G401.6 (cell line): ENCODE measurements around the gene STOML3.
A peak's percentile ranks its signal among the peaks of the same experiment; 100 is the strongest.
"Not testable (repeated sequence)": the region's sequence is repeated elsewhere in the genome, so short reads cannot be mapped to it uniquely, and the experiment has no call there.

Experiments used
- FAIRE-seq: peaks from 2 replicates; lab custom pipeline; 2012; peaks lifted over from hg19 to GRCh38; lab: Jason Lieb, UNC

The STOML3 gene

DNA sequence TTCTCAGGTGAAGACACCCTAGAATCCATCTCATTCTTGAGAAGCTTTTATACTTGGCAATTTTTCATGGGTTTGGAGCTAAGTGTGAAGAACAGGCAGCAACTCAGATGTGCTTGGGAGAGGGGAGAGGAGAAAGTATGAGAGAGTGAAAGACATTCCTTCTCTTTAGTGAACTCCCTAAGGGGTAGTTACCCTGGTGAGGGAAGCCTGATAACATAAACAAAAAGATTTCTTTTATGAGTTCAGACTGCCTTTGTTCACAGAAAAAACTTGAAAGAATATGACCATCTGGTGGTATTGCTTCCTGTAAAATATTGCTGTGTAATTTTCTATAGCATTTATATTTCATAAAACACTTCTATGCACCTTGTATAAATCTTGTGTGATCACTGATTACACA is at the start of gene STOML3:
TSS of gene STOML3 (minus strand) at position 139 of the 400 bp plus-strand sequence. CDS start at position 29, 110 bp downstream.
- no peak for FAIRE-seq

DNA sequence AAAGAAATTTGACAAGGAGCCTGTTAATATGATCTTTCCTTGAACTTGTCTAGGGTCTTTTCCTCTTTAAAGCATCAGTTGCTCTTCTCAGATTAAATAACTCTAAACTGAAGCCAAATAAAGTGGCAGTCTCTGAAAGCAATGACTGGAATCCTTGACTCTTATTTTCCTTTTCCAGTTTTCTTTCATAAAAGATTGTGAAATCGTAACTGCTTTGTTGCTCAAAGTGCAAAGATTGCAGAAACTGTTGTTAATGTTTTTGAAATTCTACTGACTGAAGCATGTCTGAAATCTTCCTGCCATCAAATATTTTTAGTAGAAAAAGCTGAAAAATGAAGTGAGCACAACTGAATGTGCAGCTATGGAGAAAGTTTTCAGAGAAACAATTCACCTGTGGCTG is 49.6 kb upstream of the STOML3 start:
- FAIRE-seq = no peak

DNA sequence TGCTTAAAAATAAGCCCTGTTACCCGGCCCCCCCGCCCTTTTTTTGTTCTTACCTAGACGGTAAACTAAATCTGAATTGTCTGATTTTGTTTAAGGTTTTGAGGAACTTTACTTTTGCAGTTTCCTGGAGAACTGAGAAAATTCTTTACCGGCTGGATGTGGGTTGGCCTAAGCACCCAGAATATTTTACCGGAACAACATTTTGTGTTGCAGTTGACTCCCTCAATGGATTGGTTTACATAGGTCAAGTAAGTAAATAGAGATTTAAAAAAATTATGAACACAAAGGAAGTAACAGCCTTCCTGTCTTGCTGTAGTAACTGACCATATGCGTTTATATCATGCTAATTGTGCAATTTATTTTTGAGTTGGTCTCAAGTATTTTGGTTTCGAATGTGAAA is 48.4 kb upstream of the STOML3 start:
- FAIRE-seq = no peak

DNA sequence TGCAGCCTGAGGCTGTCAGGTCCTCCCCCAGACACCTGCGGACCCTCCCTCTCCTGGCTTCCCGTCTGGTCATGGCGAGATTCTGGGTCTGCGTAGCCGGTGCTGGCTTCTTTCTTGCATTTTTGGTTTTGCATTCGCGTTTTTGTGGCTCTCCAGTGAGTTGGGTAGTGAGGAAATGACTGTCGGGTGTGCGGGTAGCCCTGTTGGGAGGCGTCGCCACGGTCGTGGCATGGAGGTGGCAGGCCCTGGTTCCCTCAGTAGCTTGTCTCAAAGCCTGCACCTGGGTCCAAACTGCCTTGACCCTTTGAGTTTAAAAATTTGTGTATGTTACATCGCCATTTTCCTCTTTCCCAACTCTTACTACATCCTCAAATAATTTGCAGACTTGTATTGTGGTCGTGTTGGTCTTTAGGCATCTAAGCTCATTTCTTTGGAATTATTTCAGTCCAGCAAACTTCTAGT is 48.0 kb upstream of the STOML3 start:
- no peak for FAIRE-seq

DNA sequence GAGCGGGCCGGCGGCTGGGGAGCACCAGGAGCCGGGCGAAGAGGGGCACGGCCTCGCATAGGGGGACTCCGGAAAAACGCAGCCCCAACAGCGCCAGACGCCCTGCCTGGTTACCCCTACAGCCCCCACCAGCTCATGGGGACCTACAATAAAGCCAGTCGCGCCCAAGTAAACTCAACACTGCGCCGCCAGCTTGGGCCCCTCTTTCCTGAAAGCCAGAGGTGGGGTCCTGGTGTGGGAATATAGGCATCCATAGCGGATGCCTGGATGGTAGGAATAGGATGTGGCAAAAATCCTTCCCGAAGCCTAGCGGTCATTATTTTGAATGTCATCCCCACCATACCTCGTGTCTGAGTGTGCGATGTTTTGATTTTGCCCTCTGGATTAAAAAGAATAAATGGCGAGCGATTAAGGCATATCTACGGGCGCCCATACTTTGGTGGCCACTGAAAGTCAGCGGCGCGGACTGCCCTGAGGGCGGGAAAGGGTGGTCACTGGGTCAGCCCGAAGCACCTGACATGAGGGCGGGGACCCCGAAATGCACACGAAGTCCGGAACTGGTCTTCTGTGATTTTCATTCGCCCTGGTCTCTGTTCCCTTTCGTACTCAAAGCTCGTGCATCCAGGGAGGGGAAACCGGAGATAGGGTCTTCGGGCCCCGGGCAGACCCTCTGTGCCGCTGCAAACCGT is 47.4 kb upstream of the STOML3 start, which contains the start of the genes NHLRC3 and PROSER1:
TSS of gene NHLRC3 (plus strand) at position 577 of the 689 bp plus-strand sequence. CDS start 184 bp downstream, outside the sequence.
TSS of gene PROSER1 (minus strand) at position 210 of the 689 bp plus-strand sequence. CDS start 847 bp downstream, outside the sequence.
- peak; percentile 96 for FAIRE-seq

DNA sequence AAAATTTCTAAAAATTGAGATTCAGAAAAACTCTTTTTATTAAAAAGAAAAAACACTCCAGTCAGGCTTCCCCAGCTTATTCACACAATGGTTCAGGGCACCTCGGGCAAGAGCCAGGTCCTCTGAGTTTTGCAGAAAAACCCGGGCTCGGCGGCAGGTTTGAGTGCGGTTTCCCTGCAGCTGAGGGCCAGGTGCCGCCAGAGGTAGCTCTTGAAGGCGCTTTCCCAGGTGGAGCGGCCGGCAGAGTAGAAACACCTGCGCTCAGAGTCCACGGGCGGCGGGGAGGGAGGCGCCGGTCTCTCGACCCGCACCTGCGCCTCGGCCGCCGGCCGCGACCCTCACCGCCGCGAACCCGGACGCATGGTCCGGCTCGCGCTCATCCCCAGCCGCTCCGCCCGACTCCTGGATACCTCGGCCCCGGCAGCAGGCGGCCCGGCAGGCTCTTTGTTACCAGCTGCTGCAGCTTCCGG is 46.8 kb upstream of the STOML3 start:
- FAIRE-seq = no peak

DNA sequence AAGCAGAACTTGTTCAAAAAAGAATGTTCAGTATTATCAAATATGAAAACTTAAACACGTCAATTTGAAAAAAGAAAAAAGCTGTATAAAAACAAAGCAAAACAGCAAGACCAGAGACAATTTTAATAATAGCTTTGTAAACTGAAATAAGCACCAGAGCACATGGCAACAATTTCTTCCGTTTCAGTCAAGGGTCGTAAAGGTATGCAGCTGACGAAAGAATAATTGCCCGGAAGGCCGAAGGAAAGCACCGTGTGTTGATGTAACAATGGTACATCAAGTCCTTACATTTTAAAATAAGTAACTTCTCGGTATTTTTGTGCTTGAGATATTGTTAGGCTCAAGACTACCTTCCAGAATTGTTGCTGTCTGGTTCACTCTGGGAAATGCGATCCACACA is 45.6 kb upstream of the STOML3 start:
- FAIRE-seq = peak; percentile 13

DNA sequence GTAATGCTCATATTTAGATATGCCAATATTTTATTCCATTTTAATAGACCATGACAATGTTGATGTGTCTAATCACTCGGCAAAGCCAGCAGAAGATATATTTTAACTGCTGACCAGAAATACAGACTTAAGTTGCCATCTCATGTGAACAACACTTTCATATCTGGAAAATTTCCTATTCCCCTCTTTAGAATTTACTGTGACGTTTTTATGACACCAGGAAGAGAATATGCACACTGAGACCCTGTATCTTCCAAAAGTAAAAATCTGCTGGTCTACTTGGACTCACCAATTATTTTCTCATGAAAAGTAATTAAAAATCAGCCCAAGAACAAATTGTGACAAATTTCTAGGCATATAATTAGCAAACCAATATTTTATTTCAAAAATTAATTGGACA is 45.2 kb upstream of the STOML3 start:
- no peak for FAIRE-seq

GRCh38 chr13:39035204-39035603 is 44.6 kb upstream of the STOML3 start:
- FAIRE-seq = no peak

GRCh38 chr13:39034085-39034484 is 43.5 kb upstream of the STOML3 start:
- no peak for FAIRE-seq

- no peak for FAIRE-seq
Measured at GRCh38 chr13:39032150-39032549, 41.5 kb upstream of the STOML3 start.

- no peak for FAIRE-seq
Measured at GRCh38 chr13:39025433-39025839, 34.8 kb upstream of the STOML3 start.

DNA sequence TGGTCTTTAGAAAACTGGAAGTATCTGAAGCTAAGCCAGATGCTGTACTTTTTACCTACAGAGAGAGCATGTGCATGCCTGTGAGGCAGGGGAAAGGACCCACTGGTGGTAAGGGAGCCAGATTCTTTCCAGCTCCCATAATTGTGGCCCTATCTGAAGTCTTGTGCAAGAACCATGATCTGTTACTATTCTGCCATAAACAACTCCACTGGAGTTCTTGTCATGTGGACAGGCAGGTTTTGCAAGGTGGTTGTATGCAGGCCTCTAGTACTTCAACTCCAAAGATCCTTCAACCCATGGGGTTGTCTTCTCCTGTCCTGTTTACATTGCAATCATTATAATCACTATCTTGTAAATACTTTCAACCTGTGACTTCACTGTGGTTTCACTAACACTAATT is 33.1 kb upstream of the STOML3 start:
- no peak for FAIRE-seq

- FAIRE-seq = no peak
Measured at GRCh38 chr13:39023316-39023715, 32.7 kb upstream of the STOML3 start.

GRCh38 chr13:39020853-39021462 is 30.3 kb upstream of the STOML3 start:
- no peak for FAIRE-seq

- FAIRE-seq = peak; percentile 93
Measured at GRCh38 chr13:39016787-39017186, 26.2 kb upstream of the STOML3 start.

DNA sequence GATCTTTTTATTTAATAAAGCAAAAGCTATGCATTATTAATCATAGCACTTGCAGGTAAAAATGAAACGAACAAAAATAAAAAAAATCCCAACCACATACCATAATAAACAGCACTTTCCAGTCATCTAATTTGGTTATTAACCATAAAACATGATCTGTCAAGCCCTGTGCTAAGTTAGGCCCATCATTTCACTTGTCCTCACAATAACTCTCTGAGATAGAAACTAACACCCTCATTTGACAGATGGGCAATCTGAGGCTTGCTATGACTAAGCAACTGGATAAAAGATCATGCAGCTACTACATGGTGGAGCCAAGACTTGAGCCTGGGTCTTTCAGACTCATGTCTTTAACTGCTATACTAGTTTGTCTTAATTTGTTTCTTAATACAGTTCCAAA is 25.5 kb upstream of the STOML3 start:
- FAIRE-seq = no peak

DNA sequence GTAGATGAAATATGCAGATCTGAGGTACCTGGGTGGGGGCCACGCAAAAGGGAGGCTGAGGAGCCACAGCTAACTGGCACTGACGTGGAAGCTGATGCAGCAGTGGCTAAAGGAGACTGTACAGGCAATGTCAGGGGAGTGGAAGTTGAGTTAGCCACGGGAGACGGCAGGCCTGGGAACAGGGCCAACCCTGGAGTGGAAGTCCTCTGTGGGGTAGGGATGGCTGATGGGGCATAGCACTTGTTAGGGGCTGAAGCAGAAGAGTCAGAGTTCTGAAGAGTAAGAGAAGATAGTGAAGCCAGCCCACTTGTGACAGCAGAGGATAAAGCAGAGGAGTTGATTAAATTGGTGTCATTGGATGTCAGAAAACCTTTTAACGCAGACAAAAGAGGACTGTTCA is 22.8 kb upstream of the STOML3 start:
- FAIRE-seq = no peak

DNA sequence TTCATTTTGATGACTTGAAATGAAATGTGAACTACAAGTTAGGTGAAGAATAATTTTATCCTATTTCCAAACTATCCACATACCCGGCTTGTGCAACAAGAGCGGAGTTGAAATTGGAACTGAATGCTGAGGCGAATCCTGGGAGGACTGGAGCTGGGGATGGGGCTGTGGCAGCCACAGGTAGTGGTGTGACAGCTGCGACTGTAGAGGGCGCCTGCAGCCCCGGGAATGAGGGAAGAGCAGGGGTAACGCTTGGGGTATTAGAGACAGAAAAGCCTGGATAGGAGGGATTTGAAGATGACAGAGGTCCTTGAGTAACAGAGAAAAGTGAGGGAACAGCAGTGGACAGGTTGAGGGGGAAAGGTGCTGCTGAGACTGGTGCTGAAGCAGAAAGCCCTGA is 22.0 kb upstream of the STOML3 start:
- FAIRE-seq = no peak

DNA sequence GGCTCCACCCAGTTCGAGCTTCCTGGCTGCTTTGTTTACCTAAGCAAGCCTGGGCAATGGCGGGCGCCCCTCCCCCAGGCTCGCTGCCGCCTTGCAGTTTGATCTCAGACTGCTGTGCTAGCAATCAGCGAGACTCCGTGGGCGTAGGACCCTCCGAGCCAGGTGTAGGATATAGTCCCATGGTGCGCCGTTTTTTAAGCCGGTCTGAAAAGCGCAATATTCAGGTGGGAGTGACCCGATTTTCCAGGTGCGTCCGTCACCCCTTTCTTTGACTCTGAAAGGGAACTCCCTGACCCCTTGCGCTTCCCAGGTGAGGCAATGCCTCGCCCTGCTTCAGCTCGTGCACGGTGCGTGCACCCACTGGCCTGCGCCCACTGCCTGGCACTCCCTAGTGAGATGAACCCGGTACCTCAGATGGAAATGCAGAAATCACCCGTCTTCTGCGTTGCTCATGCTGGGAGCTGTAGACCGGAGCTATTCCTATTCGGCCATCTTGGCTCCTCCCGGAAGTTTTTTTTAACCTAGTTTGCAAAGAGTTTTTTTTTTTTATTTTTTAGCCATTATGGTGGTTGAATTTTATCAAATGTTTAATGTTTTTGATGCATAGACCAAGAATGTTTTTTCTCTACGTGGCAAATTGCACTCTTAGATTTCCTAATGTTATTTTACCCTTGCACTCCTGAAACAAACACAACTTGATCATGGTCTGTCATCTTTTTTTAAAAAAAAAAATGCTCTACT is 15.9 kb upstream of the STOML3 start:
- not testable (repeated sequence) for FAIRE-seq

- no peak for FAIRE-seq
Measured at GRCh38 chr13:38998739-38999138, 8.1 kb upstream of the STOML3 start.

DNA sequence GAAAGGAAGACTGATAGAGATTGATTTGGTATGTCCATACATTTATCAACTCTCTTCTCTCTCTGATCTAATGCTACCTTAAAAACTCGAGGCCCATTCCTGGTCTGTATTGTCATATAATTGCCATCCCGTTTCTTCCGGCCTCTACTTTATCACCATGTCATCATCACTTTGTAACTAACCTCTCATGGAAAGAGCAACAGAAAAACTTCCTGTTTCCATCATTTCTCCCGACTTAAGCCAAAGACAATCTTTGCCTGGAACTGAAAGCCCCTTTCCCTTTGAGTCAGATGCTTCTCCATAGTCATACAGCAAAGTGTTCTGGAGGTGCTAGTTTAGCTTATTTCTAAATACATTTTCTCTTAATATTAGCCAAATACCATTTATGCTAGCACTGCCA is 2.8 kb upstream of the STOML3 start:
- no peak for FAIRE-seq

DNA sequence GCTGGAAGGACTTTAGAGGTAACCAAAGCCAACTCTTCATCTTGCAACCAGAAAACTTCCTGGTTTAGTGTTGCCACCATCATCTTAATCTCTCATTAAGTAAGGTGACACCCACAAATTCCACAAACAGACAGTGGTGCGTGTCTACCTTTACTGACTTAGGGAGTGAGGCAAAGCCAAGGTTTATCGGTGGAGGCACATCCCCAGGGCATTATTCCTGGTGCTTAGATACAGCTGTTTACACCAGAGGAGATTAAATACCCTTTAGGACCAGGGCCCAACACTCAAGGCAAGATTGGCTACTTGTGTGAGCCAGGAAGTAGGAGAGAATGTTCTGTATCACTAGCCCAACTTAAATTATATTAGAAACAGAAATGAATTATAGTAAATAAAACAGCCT is 9.5 kb downstream of the STOML3 start:
- FAIRE-seq = no peak
